ENCODE data around the gene GBP1.

- TF ChIP-seq, protein P1, sequence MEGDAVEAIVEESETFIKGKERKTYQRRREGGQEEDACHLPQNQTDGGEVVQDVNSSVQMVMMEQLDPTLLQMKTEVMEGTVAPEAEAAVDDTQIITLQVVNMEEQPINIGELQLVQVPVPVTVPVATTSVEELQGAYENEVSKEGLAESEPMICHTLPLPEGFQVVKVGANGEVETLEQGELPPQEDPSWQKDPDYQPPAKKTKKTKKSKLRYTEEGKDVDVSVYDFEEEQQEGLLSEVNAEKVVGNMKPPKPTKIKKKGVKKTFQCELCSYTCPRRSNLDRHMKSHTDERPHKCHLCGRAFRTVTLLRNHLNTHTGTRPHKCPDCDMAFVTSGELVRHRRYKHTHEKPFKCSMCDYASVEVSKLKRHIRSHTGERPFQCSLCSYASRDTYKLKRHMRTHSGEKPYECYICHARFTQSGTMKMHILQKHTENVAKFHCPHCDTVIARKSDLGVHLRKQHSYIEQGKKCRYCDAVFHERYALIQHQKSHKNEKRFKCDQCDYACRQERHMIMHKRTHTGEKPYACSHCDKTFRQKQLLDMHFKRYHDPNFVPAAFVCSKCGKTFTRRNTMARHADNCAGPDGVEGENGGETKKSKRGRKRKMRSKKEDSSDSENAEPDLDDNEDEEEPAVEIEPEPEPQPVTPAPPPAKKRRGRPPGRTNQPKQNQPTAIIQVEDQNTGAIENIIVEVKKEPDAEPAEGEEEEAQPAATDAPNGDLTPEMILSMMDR (conservative IDR thresholded peaks at IDR 0.05 in 1 of 2, IDR thresholded peaks at IDR 0.05 in 1 of 2; ENCODE audit: low read depth in 1 of 2, low read length in 2 of 2): no peak
- TF ChIP-seq EZH2 (IDR thresholded peaks at IDR 0.05; ENCODE audit: low read length, missing control alignments): no peak
Observed at GRCh38 chr1:89041721-89042120, 23.3 kb downstream of the GBP1 start.
